Measurements from ENCODE around the gene CYP4F12. TPM values are rescaled to one million over a fixed set of nuclear protein-coding genes. Genes with fewer than 3 reads are reported as not detected.

The CYP4F12 gene
- total and polyA plus RNA-seq, 4 donors, result 14.6 to 64.0 (median 25.0) TPM

- Histone ChIP-seq H3K4me1 (ENCODE audit: control insufficient read depth in 4 of 4, insufficient read depth in 4 of 4, low read length in 3 of 4) (peaks cover 8 to 35% (median 31%) of the 10 kb centered on the region in 4 donors), H3K9me3 (ENCODE audit: control insufficient read depth in 4 of 4, low read length in 3 of 4) (no peaks in the 10 kb centered on the region), H3K27me3 (ENCODE audit: control insufficient read depth in 4 of 4, insufficient read depth in 4 of 4, low read length in 3 of 4) (no peaks in the 10 kb centered on the region), H3K4me3 (ENCODE audit: low read depth in 1 of 3, low read length in 3 of 3) (no peak overlapping the region), H3K27ac (ENCODE audit: low read depth in 1 of 2, low read length in 2 of 2) (no peak overlapping the region), H3K9ac (ENCODE audit: low read depth in 1 of 2, low read length in 2 of 2) (no peak overlapping the region), H3K36me3 (ENCODE audit: control insufficient read depth in 4 of 4, insufficient read depth in 3 of 4, low read depth in 1 of 4, low read length in 3 of 4) (peaks cover 0 to 10% (median 2%) of the 10 kb centered on the region in 4 donors)
- no peak for DNase-seq (ENCODE audit: low spot score)
- TF ChIP-seq ZBTB33 (IDR thresholded peaks at IDR 0.05) (no peak), MAX (IDR thresholded peaks at IDR 0.05) (no peak), RAD21 (IDR thresholded peaks at IDR 0.05) (no peak), FOXA2 (IDR thresholded peaks at IDR 0.05) (no peak), CTCF (IDR thresholded peaks at IDR 0.05; ENCODE audit: low read depth, low read length, missing input control) (no peak), RXRA (IDR thresholded peaks at IDR 0.05) (no peak), HNF4G (IDR thresholded peaks at IDR 0.05) (no peak), NR2F2 (IDR thresholded peaks at IDR 0.05) (no peak), SP1 (IDR thresholded peaks at IDR 0.05) (no peak), EGR1 (IDR thresholded peaks at IDR 0.05; ENCODE audit: low read depth in 2 of 2) (no peak), GABPA (IDR thresholded peaks at IDR 0.05 in 1 of 2, conservative IDR thresholded peaks at IDR 0.05 in 1 of 2) (no peak), TAF1 (conservative IDR thresholded peaks at IDR 0.05) (no peak), REST (IDR thresholded peaks at IDR 0.05) (no peak), YY1 (IDR thresholded peaks at IDR 0.05) (no peak), FOXA1 (IDR thresholded peaks at IDR 0.05) (no peak), JUND (IDR thresholded peaks at IDR 0.05) (no peak), ATF3 (IDR thresholded peaks at IDR 0.05) (no peak), HNF4A (conservative IDR thresholded peaks at IDR 0.05) (no peak)
- 75% methylated on average over 5 of the region's 5 CpGs for WGBS
These were observed 1.6 kb upstream of the CYP4F12 start for GRCh38 chr19:15671237-15671821.
